Liver (tissue), 9 donors: ENCODE results near the gene TYMP. TPM values are rescaled to one million over a fixed set of nuclear protein-coding genes. Genes with fewer than 3 reads are reported as not detected.

Source experiments
- DNase-seq: peaks from one replicate; pipeline ENCODE4 v3.0.0-alpha.2; 2017; ENCODE audit warnings: low spot score
- H3K27ac ChIP-seq, 2 donors: one replicate each; pipeline ENCODE4 v1.7.0; 2013; ENCODE audit warnings: inconsistent platforms in 2 of 2, low read length in 2 of 2, control low read depth in 1 of 2, low read depth in 1 of 2, mild to moderate bottlenecking in 1 of 2
- H3K27me3 ChIP-seq, 4 donors: one replicate each; pipeline versions ENCODE4 v1.6.1 to v1.7.0; 2013; ENCODE audit warnings: low read length in 3 of 4, inconsistent platforms in 1 of 4, mild to moderate bottlenecking in 1 of 4, moderate library complexity in 1 of 4; ENCODE audit not compliant: control insufficient read depth in 4 of 4, insufficient read depth in 4 of 4
- H3K36me3 ChIP-seq, 4 donors: one replicate each; pipeline versions ENCODE4 v1.6.1 to v1.7.0; 2013; ENCODE audit warnings: low read length in 3 of 4, mild to moderate bottlenecking in 3 of 4, low read depth in 1 of 4, moderate library complexity in 1 of 4; ENCODE audit not compliant: control insufficient read depth in 4 of 4, insufficient read depth in 3 of 4
- H3K4me1 ChIP-seq, 4 donors: one replicate each; pipeline versions ENCODE4 v1.6.1 to v1.7.0; 2013; ENCODE audit warnings: low read length in 3 of 4, mild to moderate bottlenecking in 3 of 4, moderate library complexity in 1 of 4; ENCODE audit not compliant: control insufficient read depth in 4 of 4, insufficient read depth in 4 of 4
- H3K4me3 ChIP-seq, 3 donors: one replicate each; pipeline versions ENCODE4 v1.6.1 to v1.7.0; 2013; ENCODE audit warnings: low read length in 3 of 3, control low read depth in 1 of 3, low read depth in 1 of 3, mild to moderate bottlenecking in 1 of 3
- H3K9ac ChIP-seq, 2 donors: one replicate each; pipeline ENCODE4 v1.7.0; 2013; ENCODE audit warnings: low read length in 2 of 2, mild to moderate bottlenecking in 2 of 2, moderate library complexity in 2 of 2, control low read depth in 1 of 2, low read depth in 1 of 2
- H3K9me3 ChIP-seq, 4 donors: one replicate each; pipeline versions ENCODE4 v1.6.1 to v1.7.0; 2013; ENCODE audit warnings: low read length in 3 of 4; ENCODE audit not compliant: control insufficient read depth in 4 of 4
- FOXA1 ChIP-seq: IDR thresholded peaks from 2 replicates; pipeline ENCODE4 v1.6.1; 2016; ENCODE audit warnings: antibody characterized with exemption
- GABPA ChIP-seq, 2 donors: IDR thresholded peaks in 1 of 2; conservative IDR thresholded peaks in 1 of 2; 2 replicates each; pipeline ENCODE4 v1.6.1; 2016; ENCODE audit warnings: antibody characterized with exemption in 2 of 2, mild to moderate bottlenecking in 1 of 2, moderate library complexity in 1 of 2
- HNF4A ChIP-seq, 2 donors: conservative IDR thresholded peaks; 2 replicates each; pipeline ENCODE4 v1.6.1; 2016; ENCODE audit warnings: antibody characterized with exemption in 2 of 2, mild to moderate bottlenecking in 2 of 2
- JUND ChIP-seq, 2 donors: IDR thresholded peaks; 2 replicates each; pipeline ENCODE4 v1.6.1; 2016; ENCODE audit warnings: antibody characterized with exemption in 2 of 2
- NR2F2 ChIP-seq: IDR thresholded peaks from 2 replicates; pipeline ENCODE4 v1.6.1; 2016; ENCODE audit warnings: antibody characterized with exemption
- RAD21 ChIP-seq, 2 donors: IDR thresholded peaks; 2 replicates each; pipeline ENCODE4 v1.6.1; 2016; ENCODE audit warnings: antibody characterized with exemption in 2 of 2, mild to moderate bottlenecking in 2 of 2
- TAF1 ChIP-seq: conservative IDR thresholded peaks from 2 replicates; pipeline ENCODE4 v1.6.1; 2016; ENCODE audit warnings: antibody characterized with exemption, mild to moderate bottlenecking
- WGBS: extraction: QIAGEN DNeasy Blood & Tissue Kit; methylation state at CpG from one replicate; pipeline ENCODE4 v1.1.7; 2013; 5-methylcytosine and 5-hydroxymethylcytosine counted together
- polyA plus RNA-seq, 2 donors: library from polyadenylated mRNA; stranded (reverse) in 1 of 2; unstranded in 1 of 2; fragments of 200-250 nt in 1 of 2; fragments of >200 nt in 1 of 2; fragmentation: Nextera tagmentation in 1 of 2; extraction: Ambion mirVana in 1 of 2; gene quantifications; one replicate each; pipeline versions ENCODE4 v1.2.1 to v1.2.3, GENCODE V29; 2013 to 2015
- total RNA-seq, 2 donors: library from RNA; depleted of rRNA; stranded (reverse); fragments of >200 nt; gene quantifications; one replicate each; pipeline ENCODE4 v1.2.3, GENCODE V29; 2014
- TF ChIP-seq, protein P1 (sequence below): IDR thresholded peaks from 2 replicates; pipeline ENCODE4 v1.6.1; 2016; ENCODE audit warnings: antibody characterized with exemption
- TF ChIP-seq, protein P2 (sequence below): IDR thresholded peaks from 2 replicates; pipeline ENCODE4 v1.6.1; 2016; ENCODE audit warnings: antibody characterized with exemption, mild to moderate bottlenecking
- TF ChIP-seq, protein P3 (sequence below): IDR thresholded peaks from 2 replicates; pipeline ENCODE4 v1.6.1; 2016; ENCODE audit warnings: antibody characterized with exemption
- TF ChIP-seq, protein P4 (sequence below): fragments of 150-350 bp; IDR thresholded peaks from 2 replicates; pipeline ENCODE4 v1.5.1; 2017; ENCODE audit warnings: improper control_type of control experiment, low read depth, low read length; ENCODE audit not compliant: missing input control
- TF ChIP-seq, protein P5 (sequence below): IDR thresholded peaks from 2 replicates; pipeline ENCODE4 v1.6.1; 2016; ENCODE audit warnings: antibody characterized with exemption
- donor health status: healthy.
- donor health status: healthy.
- donor health status: healthy.
- donor health status: healthy.
- donor health status: healthy.

TYMP gene
- total and polyA plus RNA-seq, 4 donors = 34.0 to 109 (median 65.5) TPM

DNA sequence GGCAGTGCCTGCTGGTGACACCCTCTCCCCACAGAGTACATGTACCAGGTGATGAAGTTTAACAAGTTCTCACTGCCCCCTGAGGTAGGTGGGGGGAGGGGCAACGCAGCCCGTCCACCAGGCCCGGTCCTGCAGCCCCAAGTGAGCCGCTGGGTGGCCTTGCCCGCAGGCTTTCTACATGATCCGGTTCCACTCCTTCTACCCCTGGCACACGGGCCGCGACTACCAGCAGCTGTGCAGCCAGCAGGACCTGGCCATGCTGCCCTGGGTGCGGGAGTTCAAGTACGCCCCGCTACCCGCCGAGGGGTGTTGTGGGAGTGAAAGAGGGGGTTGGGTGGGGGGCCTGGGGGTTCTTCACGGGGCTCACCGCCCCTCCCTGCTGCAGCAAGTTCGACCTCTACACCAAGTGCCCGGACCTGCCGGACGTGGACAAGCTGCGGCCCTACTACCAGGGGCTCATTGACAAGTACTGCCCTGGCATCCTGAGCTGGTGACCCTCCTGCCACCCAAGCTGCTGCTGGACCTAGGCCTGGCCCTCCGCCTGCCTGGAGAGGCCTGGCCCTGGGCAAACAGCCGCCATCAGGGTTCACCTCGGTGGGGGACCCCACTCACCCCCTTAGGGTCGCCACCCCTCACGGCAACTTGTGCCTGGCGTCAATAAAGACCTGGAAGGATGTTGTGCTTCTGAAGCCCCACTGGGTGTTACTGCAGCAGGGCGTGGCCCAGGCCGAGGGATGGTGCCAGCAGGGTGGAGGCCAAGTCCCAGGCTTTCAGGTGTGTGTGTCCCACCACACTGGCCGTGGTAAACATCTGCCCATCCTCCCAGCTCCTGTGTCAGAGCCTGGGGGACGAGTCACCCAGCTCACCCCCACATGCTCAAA is 40.2 kb downstream of the TYMP start:
- TF ChIP-seq NR2F2 (no peak), RAD21 (IDR thresholded peaks at IDR 0.05) (no peak), JUND (IDR thresholded peaks at IDR 0.05) (no peak)
- TF ChIP-seq, protein P1, sequence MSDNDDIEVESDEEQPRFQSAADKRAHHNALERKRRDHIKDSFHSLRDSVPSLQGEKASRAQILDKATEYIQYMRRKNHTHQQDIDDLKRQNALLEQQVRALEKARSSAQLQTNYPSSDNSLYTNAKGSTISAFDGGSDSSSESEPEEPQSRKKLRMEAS = no peak
- Histone ChIP-seq H3K9ac (no peak overlapping the region), H3K4me1 (peaks cover 0 to 10% (median 5%) of the 10 kb centered on the region in 4 donors), H3K9me3 (no peaks in the 10 kb centered on the region), H3K27ac (no peak overlapping the region), H3K4me3 (no peak overlapping the region), H3K27me3 (no peaks in the 10 kb centered on the region), H3K36me3 (no peaks in the 10 kb centered on the region)
- 84% methylated on average over 31 of the region's 31 CpGs for WGBS
- DNase-seq = no peak

DNA sequence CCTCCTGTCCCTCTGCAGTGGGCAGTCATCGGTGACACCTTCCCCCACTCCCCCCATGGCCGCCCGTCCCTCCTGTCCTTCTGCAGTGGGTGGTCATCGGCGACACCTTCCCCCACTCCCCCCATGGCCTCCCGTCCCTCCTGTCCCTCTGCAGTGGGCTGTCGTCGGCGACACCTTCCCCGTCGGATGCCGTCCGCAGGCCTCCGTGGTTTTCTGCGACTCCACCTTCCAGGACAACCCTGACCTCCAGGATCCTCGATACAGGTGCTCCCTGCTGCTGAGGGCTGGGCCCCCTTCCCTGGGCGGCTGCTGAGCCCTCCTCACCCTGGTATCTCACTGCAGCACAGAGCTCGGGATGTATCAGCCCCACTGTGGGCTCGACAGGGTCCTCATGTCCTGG is 40.9 kb downstream of the TYMP start:
- no peak for TF ChIP-seq NR2F2
- TF ChIP-seq, protein P2, sequence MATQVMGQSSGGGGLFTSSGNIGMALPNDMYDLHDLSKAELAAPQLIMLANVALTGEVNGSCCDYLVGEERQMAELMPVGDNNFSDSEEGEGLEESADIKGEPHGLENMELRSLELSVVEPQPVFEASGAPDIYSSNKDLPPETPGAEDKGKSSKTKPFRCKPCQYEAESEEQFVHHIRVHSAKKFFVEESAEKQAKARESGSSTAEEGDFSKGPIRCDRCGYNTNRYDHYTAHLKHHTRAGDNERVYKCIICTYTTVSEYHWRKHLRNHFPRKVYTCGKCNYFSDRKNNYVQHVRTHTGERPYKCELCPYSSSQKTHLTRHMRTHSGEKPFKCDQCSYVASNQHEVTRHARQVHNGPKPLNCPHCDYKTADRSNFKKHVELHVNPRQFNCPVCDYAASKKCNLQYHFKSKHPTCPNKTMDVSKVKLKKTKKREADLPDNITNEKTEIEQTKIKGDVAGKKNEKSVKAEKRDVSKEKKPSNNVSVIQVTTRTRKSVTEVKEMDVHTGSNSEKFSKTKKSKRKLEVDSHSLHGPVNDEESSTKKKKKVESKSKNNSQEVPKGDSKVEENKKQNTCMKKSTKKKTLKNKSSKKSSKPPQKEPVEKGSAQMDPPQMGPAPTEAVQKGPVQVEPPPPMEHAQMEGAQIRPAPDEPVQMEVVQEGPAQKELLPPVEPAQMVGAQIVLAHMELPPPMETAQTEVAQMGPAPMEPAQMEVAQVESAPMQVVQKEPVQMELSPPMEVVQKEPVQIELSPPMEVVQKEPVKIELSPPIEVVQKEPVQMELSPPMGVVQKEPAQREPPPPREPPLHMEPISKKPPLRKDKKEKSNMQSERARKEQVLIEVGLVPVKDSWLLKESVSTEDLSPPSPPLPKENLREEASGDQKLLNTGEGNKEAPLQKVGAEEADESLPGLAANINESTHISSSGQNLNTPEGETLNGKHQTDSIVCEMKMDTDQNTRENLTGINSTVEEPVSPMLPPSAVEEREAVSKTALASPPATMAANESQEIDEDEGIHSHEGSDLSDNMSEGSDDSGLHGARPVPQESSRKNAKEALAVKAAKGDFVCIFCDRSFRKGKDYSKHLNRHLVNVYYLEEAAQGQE = no peak
- TF ChIP-seq JUND (IDR thresholded peaks at IDR 0.05) = no peak
- no peak for TF ChIP-seq FOXA1
- no peak for TF ChIP-seq HNF4A (conservative IDR thresholded peaks at IDR 0.05)
- TF ChIP-seq, protein P1 = no peak
- TF ChIP-seq GABPA (IDR thresholded peaks at IDR 0.05 in 1 of 2, conservative IDR thresholded peaks at IDR 0.05 in 1 of 2) = no peak
- TF ChIP-seq RAD21 (IDR thresholded peaks at IDR 0.05) = no peak
- no peak for TF ChIP-seq TAF1
- TF ChIP-seq, protein P3, sequence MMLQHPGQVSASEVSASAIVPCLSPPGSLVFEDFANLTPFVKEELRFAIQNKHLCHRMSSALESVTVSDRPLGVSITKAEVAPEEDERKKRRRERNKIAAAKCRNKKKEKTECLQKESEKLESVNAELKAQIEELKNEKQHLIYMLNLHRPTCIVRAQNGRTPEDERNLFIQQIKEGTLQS = no peak
- H3K9ac ChIP-seq = no peak overlapping the region
- H3K4me3 ChIP-seq = no peak overlapping the region
- peaks cover 0 to 12% (median 7%) of the 10 kb centered on the region in 4 donors for H3K4me1 ChIP-seq
- H3K9me3 ChIP-seq = no peaks in the 10 kb centered on the region
- no peak for DNase-seq
- no peaks in the 10 kb centered on the region for H3K27me3 ChIP-seq
- no peak overlapping the region for H3K27ac ChIP-seq
- WGBS = 76% methylated on average over 19 of the region's 19 CpGs
- no peaks in the 10 kb centered on the region for H3K36me3 ChIP-seq

DNA sequence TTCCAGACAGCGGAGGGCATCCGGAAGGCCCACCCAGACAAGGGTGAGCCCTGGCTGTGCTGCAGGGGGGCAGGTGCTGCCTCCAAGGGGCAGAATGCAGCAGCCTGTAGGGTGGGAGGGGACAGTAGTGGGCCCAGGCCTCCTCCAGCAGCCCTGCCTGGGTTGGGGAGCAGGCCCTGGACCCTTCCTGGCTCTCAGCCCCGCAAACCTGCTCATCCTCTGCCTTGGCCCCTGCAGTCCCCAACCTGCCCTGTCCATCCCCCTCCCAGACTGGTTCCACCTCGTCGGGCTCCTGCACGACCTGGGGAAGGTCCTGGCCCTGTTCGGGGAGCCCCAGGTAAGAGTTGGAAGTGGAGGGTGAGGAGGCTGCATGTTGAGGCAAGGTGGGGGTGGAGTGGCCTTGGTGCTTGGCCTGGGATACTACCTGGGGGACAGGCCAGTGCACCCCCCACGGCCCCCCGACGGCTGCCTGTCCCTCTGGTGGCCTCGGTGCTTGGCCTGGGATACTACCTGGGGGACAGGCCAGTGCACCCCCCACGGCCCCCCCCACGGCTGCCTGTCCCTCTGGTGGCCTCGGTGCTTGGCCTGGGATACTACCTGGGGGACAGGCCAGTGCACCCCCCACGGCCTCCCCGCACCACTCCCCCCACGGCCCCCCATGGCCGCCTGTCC is 41.7 kb downstream of the TYMP start:
- H3K27me3 ChIP-seq = no peaks in the 10 kb centered on the region
- TF ChIP-seq, protein P4, sequence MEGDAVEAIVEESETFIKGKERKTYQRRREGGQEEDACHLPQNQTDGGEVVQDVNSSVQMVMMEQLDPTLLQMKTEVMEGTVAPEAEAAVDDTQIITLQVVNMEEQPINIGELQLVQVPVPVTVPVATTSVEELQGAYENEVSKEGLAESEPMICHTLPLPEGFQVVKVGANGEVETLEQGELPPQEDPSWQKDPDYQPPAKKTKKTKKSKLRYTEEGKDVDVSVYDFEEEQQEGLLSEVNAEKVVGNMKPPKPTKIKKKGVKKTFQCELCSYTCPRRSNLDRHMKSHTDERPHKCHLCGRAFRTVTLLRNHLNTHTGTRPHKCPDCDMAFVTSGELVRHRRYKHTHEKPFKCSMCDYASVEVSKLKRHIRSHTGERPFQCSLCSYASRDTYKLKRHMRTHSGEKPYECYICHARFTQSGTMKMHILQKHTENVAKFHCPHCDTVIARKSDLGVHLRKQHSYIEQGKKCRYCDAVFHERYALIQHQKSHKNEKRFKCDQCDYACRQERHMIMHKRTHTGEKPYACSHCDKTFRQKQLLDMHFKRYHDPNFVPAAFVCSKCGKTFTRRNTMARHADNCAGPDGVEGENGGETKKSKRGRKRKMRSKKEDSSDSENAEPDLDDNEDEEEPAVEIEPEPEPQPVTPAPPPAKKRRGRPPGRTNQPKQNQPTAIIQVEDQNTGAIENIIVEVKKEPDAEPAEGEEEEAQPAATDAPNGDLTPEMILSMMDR = no peak
- TF ChIP-seq, protein P1 = no peak
- TF ChIP-seq, protein P3 = no peak
- TF ChIP-seq, protein P5, sequence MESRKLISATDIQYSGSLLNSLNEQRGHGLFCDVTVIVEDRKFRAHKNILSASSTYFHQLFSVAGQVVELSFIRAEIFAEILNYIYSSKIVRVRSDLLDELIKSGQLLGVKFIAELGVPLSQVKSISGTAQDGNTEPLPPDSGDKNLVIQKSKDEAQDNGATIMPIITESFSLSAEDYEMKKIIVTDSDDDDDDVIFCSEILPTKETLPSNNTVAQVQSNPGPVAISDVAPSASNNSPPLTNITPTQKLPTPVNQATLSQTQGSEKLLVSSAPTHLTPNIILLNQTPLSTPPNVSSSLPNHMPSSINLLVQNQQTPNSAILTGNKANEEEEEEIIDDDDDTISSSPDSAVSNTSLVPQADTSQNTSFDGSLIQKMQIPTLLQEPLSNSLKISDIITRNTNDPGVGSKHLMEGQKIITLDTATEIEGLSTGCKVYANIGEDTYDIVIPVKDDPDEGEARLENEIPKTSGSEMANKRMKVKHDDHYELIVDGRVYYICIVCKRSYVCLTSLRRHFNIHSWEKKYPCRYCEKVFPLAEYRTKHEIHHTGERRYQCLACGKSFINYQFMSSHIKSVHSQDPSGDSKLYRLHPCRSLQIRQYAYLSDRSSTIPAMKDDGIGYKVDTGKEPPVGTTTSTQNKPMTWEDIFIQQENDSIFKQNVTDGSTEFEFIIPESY = no peak
- no peak for TF ChIP-seq NR2F2
- no peak overlapping the region for H3K4me3 ChIP-seq
- H3K4me1 ChIP-seq = peaks cover 0 to 12% (median 7%) of the 10 kb centered on the region in 4 donors
- no peaks in the 10 kb centered on the region for H3K9me3 ChIP-seq
- DNase-seq = no peak
- H3K9ac ChIP-seq = no peak overlapping the region
- H3K27ac ChIP-seq = no peak overlapping the region
- WGBS = 79% methylated on average over 18 of the region's 18 CpGs
- H3K36me3 ChIP-seq = no peaks in the 10 kb centered on the region
